GM10248 (cell line): ENCODE measurements around the gene LPGAT1.

Source experiments
- CTCF ChIA-PET: fragments of 300-600 bp; sonication (Branson Sonifier 250); formaldehyde crosslinking; extraction: SDS; loops from one replicate; lab custom pipeline; 2021; ENCODE audit warnings: antibody characterized with exemption; lab: Yijun Ruan, JAX
- POLR2A ChIA-PET: fragments of 350-650 bp; sonication (Branson Sonifier 250); formaldehyde crosslinking; extraction: SDS; loops from one replicate; lab custom pipeline; 2020; ENCODE audit warnings: antibody characterized with exemption; lab: Yijun Ruan, JAX
- DNase-seq: peaks from one replicate; pipeline ENCODE4 v3.0.0; 2012; ENCODE audit errors: extremely low spot score
- CTCF ChIP-seq: IDR thresholded peaks from 2 replicates; pipeline ENCODE4 v1.5.1; 2012; ENCODE audit warnings: mild to moderate bottlenecking, low read depth; ENCODE audit errors: extremely low read depth, missing control alignments, control extremely low read depth

The LPGAT1 gene

GRCh38 chr1:211829343-211830054 lies 1.1 kb downstream of the LPGAT1 start:
- CTCF ChIA-PET = interaction anchor here (0.6 to 1.6 kb wide), 7 partner anchors 8 to 206 kb away, joined by 3 to 10 read pairs (median 3); partner anchors contain the start of genes DTL and INTS7
- no peak for TF ChIP-seq CTCF
- POLR2A ChIA-PET = interaction anchor here (1.0 kb wide), 1 partner anchor 8 kb away, joined by 3 read pairs; no protein-coding TSS in a partner anchor
- DNase-seq = no peak

- ChIA-PET POLR2A (no interaction called here), CTCF (interaction anchor here (1.0 to 1.6 kb wide), 6 partner anchors 7 to 130 kb away, joined by 3 to 10 read pairs (median 3); no protein-coding TSS in a partner anchor)
- no peak for TF ChIP-seq CTCF
- DNase-seq = no peak
Observed at GRCh38 chr1:211828584-211829342, 1.8 kb downstream of the LPGAT1 start.

GRCh38 chr1:211827051-211827450 lies 3.5 kb downstream of the LPGAT1 start:
- no peak for DNase-seq
- ChIA-PET POLR2A (no interaction called here), CTCF (interaction anchor here (1.2 to 3.5 kb wide), 3 partner anchors 29 to 629 kb away, joined by 4 to 13 read pairs (median 4); no protein-coding TSS in a partner anchor)
- no peak for TF ChIP-seq CTCF

GRCh38 chr1:211825980-211826379 lies 4.6 kb downstream of the LPGAT1 start:
- TF ChIP-seq CTCF = no peak
- ChIA-PET POLR2A (no interaction called here), CTCF (interaction anchor here (1.0 to 3.5 kb wide), 4 partner anchors 28 to 209 kb away, joined by 3 to 13 read pairs (median 4); partner anchors contain the start of gene INTS7)
- DNase-seq = no peak

GRCh38 chr1:211822677-211823407 lies 7.7 kb downstream of the LPGAT1 start:
- no peak for DNase-seq
- no peak for TF ChIP-seq CTCF
- POLR2A ChIA-PET = no interaction called here
- CTCF ChIA-PET = interaction anchor here (0.6 to 3.1 kb wide), 3 partner anchors 212 to 519 kb away, joined by 3 to 8 read pairs (median 3); partner anchors contain the start of genes DTL and INTS7
